Heart left ventricle (tissue), 16 donors: ENCODE results near the gene TMEM150B. TPM values are rescaled to one million over a fixed set of nuclear protein-coding genes. Genes with fewer than 3 reads are reported as not detected.
"Not testable (repeated sequence)": the region's sequence is repeated elsewhere in the genome, so short reads cannot be mapped to it uniquely, and the experiment has no call there.

Experiments
- ATAC-seq, 4 donors: fragments of 200-7000 bp; cut with Tn5 transposase; one replicate each; pipeline ENCODE4 v1.9.1; 2020 to 2022; ENCODE audit warnings: moderate library complexity in 4 of 4, mild to moderate bottlenecking in 3 of 4, moderate number of reproducible peaks in 1 of 4
- DNase-seq, 5 donors: peaks; one replicate each; pipeline ENCODE4 v3.0.0-alpha.2; 2020
- H3K27ac ChIP-seq, 12 donors: fragments of 200-600 bp; sonication (generic) in 4 of 12; one replicate each; pipeline versions ENCODE4 v1.5.0 to v1.8.0; 2016 to 2022; ENCODE audit warnings: mild to moderate bottlenecking in 2 of 12
- H3K27me3 ChIP-seq, 9 donors: fragments of 200-600 bp; sonication (generic) in 2 of 9; one replicate each; pipeline versions ENCODE4 v1.5.1 to v1.8.0; 2016 to 2022; ENCODE audit warnings: mild to moderate bottlenecking in 3 of 9
- H3K36me3 ChIP-seq, 9 donors: fragments of 200-600 bp; sonication (generic) in 2 of 9; one replicate each; pipeline versions ENCODE4 v1.5.0 to v1.8.0; 2018 to 2022; ENCODE audit warnings: mild to moderate bottlenecking in 2 of 9
- H3K4me1 ChIP-seq, 12 donors: fragments of 200-600 bp; sonication (generic) in 4 of 12; one replicate each; pipeline versions ENCODE4 v1.5.0 to v1.8.0; 2016 to 2022; ENCODE audit warnings: mild to moderate bottlenecking in 3 of 12
- H3K4me3 ChIP-seq, 12 donors: fragments of 200-600 bp; sonication (generic) in 4 of 12; one replicate each; pipeline versions ENCODE4 v1.5.0 to v1.8.0; 2017 to 2022; ENCODE audit warnings: mild to moderate bottlenecking in 9 of 12, moderate library complexity in 4 of 12
- H3K9me3 ChIP-seq, 12 donors: fragments of 200-600 bp; sonication (generic) in 4 of 12; one replicate each; pipeline versions ENCODE4 v1.5.0 to v1.8.0; 2016 to 2022; ENCODE audit warnings: mild to moderate bottlenecking in 1 of 12
- CTCF ChIP-seq, 12 donors: fragments of 200-600 bp; sonication (generic) in 4 of 12; IDR thresholded peaks; one replicate each; pipeline versions ENCODE4 v1.5.0 to v1.8.0; 2018 to 2022; ENCODE audit warnings: antibody characterized with exemption in 12 of 12, mild to moderate bottlenecking in 5 of 12
- POLR2A ChIP-seq, 2 donors: fragments of 450-650 bp; IDR thresholded peaks; one replicate each; pipeline ENCODE4 v1.6.1; 2017; ENCODE audit warnings: antibody characterized with exemption in 2 of 2, mild to moderate bottlenecking in 2 of 2, moderate library complexity in 2 of 2
- WGBS, 4 donors: extraction: QIAGEN DNeasy Blood & Tissue Kit in 2 of 4; methylation state at CpG; one replicate each; pipeline versions ENCODE4 v1.1.5 to v1.1.7; 2013 to 2018; 5-methylcytosine and 5-hydroxymethylcytosine counted together
- intact Hi-C, 10 donors: fragments of 100-400 bp; cut with DNase I; formaldehyde crosslinking; loops; one replicate each; pipeline versions ENCODE4 v1.11.1 to v1.14.2; 2022
- polyA plus RNA-seq, 2 donors: library from polyadenylated mRNA; stranded (reverse); fragments of 200-250 nt; gene quantifications; one replicate each; pipeline ENCODE4 v1.2.3, GENCODE V29; 2013
- total RNA-seq, 9 donors: library from RNA; depleted of rRNA in 2 of 9; stranded (reverse); fragments of >200 nt in 2 of 9; fragmentation: NEBNext Ultra II Directional in 3 of 9; extraction: Animal tissue kit (Norgen Biotek cat#: 25700) in 3 of 9; gene quantifications; one replicate each; pipeline versions ENCODE4 v1.1.0 to v1.2.4, GENCODE V29; 2016 to 2023
- donor health status: ischemic (EF 13 %, LVEDD 7.1; RV severe dilation, severe dysfunction).
- donor health status: healthy with polysubstance abuse.
- donor health status: DM: no; HTN: yes; CAD: no.
- donor health status: DM: no; HTN: no; CAD: no.
- donor health status: ischemic (EF 25% LVEDD 6.9; RV normal size, moderate dysfunction).
- donor health status: ischemic (EF 25% LVEDD 5.7; RV mildly dilated, moderate dysfunction).
- donor health status: healthy.
- donor health status: DM: yes; HTN: yes; CAD: no.
- donor health status: ischemic (EF 35%, LVEDD 5.7; RV mildly dilated, moderate dysfunction).
- donor health status: nonischemic (EF 11% LVEDD 7.7; RV severe dilation, severe dysfunction).
- donor health status: DM: yes; HTN: yes; CAD: no.
- donor health status: PGD.
- donor health status: ischemic (EF 29% LVEDD 5.4; RV normal size, mild dysfunction).
- donor health status: nonischemic (EF 23%, LVEDD 6.1; RV moderate dilation, normal function).

TMEM150B gene
- total and polyA plus RNA-seq, 11 donors, result 0.43 to 14.1 (median 0.99) TPM; not detected in 1

- 76 to 82% (median 80%) methylated on average over 11 of the region's 11 CpGs for WGBS, 4 donors
- intact Hi-C loops, result no loop called here
- Histone ChIP-seq H3K36me3 (no peaks in the 10 kb centered on the region), H3K27me3 (peaks cover 0 to 12% (median 0%) of the 10 kb centered on the region in 9 donors), H3K27ac (no peak overlapping the region), H3K9me3 (no peaks in the 10 kb centered on the region), H3K4me3 (no peak overlapping the region), H3K4me1 (peaks cover 0 to 8% (median 3%) of the 10 kb centered on the region in 12 donors)
- no peak for TF ChIP-seq POLR2A (IDR thresholded peaks at IDR 0.05)
- TF ChIP-seq CTCF (IDR thresholded peaks at IDR 0.05), result no peak
- ATAC-seq, result no peak
- DNase-seq, result no peak
These were observed 8.7 kb upstream of the TMEM150B start for GRCh38 chr19:55333870-55334269.

GRCh38 chr19:55329791-55330190, 4.7 kb upstream of the TMEM150B start:
- ATAC-seq, H3K27ac ChIP-seq, H3K9me3 ChIP-seq, H3K36me3 ChIP-seq, H3K4me3 ChIP-seq, H3K4me1 ChIP-seq, intact Hi-C loops, H3K27me3 ChIP-seq, DNase-seq: not testable (repeated sequence)
- WGBS, 4 donors, result 88 to 93% (median 91%) methylated on average over 6 of the region's 6 CpGs

GRCh38 chr19:55328774-55329318, 3.7 kb upstream of the TMEM150B start:
- intact Hi-C loops, H3K36me3 ChIP-seq, ATAC-seq, H3K4me3 ChIP-seq, H3K27ac ChIP-seq, DNase-seq, H3K27me3 ChIP-seq, H3K9me3 ChIP-seq, H3K4me1 ChIP-seq: not testable (repeated sequence)
- WGBS, 4 donors, result 70 to 81% (median 74%) methylated on average over 4 of the region's 4 CpGs

- TF ChIP-seq POLR2A (IDR thresholded peaks at IDR 0.05), result no peak
- no peak for TF ChIP-seq CTCF (IDR thresholded peaks at IDR 0.05)
- 67 to 80% (median 79%) methylated on average over 6 of the region's 6 CpGs for WGBS, 4 donors
These were observed 479 bp downstream of the TMEM150B start for GRCh38 chr19:55324662-55325061.

GRCh38 chr19:55322204-55322885, 2.8 kb downstream of the TMEM150B start:
- TF ChIP-seq POLR2A (IDR thresholded peaks at IDR 0.05) (no peak), CTCF (IDR thresholded peaks at IDR 0.05) (no peak)
- Histone ChIP-seq H3K27ac (peak overlapping the region in 1 of 12 donors; percentile 91), H3K27me3 (peaks cover 0 to 9% (median 0%) of the 10 kb centered on the region in 9 donors), H3K4me3 (peak overlapping the region in 1 of 12 donors; percentile 47), H3K4me1 (peaks cover 0 to 9% (median 0%) of the 10 kb centered on the region in 12 donors), H3K36me3 (no peaks in the 10 kb centered on the region), H3K9me3 (no peaks in the 10 kb centered on the region)
- 49 to 58% (median 55%) methylated on average over 12 of the region's 12 CpGs for WGBS, 4 donors
- intact Hi-C loops, result no loop called here
- no peak for ATAC-seq
- no peak for DNase-seq

More at GRCh38 chr19:55324662-55325061, 479 bp downstream of the TMEM150B start:
- Histone ChIP-seq H3K4me1 (peaks cover 0 to 12% (median 0%) of the 10 kb centered on the region in 12 donors), H3K4me3 (peak overlapping the region in 2 of 12 donors; percentile 26 to 57), H3K9me3 (no peaks in the 10 kb centered on the region), H3K36me3 (no peaks in the 10 kb centered on the region), H3K27ac (peak overlapping the region in 3 of 12 donors; percentile 19 to 91 (median 52)), H3K27me3 (peaks cover 0 to 8% (median 0%) of the 10 kb centered on the region in 9 donors)
- DNase-seq, result no peak
- intact Hi-C loops, result no loop called here
- no peak for ATAC-seq
